GM21737 (cell line): ENCODE data around the gene GANC.
"Not testable (repeated sequence)": the region's sequence is repeated elsewhere in the genome, so short reads cannot be mapped to it uniquely, and the experiment has no call there.

Experiments used
- ATAC-seq: cut with Tn5 transposase; IDR thresholded peaks from one replicate; pipeline ENCODE4 v1.9.1; 2021; ENCODE audit warnings: mild to moderate bottlenecking, moderate library complexity; ENCODE audit not compliant: unreplicated experiment

Gene GANC

GRCh38 chr15:42283671-42284070 is 10.7 kb downstream of the GANC start:
- no peak for ATAC-seq

DNA sequence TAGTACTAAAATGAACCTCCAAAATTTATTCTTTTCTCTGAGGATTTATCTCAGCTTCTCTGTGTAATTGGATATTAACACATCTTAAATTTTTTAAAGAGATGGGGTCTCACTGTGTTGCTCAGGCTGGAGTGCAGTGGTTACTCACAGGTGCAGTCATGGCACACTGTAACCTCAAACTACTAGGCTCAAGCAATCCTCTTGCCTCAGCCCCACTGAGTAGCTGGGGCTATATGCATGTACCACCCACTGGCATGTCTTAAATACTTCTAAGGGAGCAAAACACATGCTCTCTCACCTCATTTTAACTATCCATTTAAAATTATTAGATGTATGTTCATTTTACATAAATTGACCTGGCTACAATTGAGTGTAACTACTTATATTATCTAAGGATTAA is 11.6 kb downstream of the GANC start:
- no peak for ATAC-seq

GRCh38 chr15:42285034-42285433 is 12.0 kb downstream of the GANC start:
- no peak for ATAC-seq

- ATAC-seq, result no peak
These were observed 13.5 kb downstream of the GANC start for GRCh38 chr15:42286445-42287029.

DNA sequence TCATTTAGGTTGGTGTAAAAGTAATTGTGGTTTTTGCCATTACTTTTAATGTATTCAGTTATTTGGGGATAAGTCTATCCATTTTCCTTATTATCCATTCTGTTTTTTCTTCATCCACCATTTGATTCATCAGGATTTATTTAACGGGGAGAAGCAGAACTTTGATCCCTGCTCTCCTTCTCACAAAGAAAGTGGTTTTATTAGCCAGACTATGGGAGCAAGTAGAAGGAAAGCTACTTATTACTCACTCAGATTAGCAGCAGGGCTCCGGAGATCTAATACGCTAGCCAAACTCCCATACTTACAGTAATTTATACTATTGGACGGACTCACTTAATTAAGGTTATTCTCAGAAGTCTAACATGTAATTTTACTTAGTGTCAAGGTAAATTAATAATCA is 14.9 kb downstream of the GANC start:
- no peak for ATAC-seq

- ATAC-seq, result no peak
These were observed 16.2 kb downstream of the GANC start for GRCh38 chr15:42289166-42289565.

DNA sequence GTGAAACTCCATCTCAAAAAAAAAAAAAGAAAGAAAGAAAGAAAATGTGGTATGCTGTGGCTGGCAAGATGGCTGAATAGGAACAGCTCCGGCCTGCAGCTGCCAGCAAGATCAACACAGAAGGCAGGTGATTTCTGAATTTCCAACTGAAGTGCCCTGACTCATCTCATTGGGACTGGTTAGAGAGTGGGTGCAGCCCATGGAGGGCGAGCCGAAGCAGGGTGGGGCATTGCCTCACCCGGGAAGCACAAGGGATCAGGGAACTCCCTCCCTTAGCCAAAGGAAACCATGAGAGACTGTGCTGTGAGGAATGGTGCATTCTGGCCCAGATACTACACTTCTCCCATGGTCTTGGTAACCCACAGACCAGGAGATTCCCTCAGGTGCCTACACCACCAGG is 28.0 kb downstream of the GANC start:
- ATAC-seq, result not testable (repeated sequence)

DNA sequence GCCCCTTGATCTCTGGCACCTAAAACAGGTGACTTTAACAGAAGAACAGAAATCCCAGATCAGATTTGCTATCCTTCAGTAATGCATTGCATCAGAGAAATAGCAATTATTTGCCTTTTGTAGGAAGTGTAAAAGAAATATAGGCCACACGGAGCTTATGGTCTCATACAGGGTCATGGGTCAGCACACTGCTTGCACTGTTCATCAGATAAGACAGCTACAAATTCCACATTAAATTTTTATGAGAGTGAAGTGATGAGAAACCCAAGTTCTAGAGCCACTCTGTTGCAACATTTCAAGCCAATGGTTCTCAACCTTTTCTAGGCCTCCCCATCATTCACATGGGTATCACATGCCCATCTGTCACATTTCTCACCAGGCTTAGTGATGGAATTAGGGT is 33.7 kb downstream of the GANC start:
- no peak for ATAC-seq

- no peak for ATAC-seq
These were observed 40.5 kb downstream of the GANC start for GRCh38 chr15:42313463-42313862.

DNA sequence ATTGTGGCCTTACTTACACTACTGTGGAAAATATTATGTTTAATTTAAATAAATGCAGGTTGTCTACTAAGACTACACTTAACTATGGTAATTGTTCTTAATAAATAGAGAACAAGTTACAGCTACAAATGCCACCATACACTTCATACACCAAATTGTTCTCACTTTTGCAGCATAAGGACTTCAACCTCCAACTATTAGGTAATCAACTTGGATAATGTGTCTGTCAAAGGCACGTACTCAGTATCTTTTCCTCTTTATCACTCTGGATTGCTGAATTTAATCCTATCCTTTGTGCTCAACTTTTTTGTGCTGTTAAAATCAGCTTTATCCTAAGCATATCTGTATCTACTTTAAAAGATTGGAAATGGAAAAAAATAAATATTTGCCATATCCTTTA is 41.8 kb downstream of the GANC start:
- ATAC-seq, result no peak

DNA sequence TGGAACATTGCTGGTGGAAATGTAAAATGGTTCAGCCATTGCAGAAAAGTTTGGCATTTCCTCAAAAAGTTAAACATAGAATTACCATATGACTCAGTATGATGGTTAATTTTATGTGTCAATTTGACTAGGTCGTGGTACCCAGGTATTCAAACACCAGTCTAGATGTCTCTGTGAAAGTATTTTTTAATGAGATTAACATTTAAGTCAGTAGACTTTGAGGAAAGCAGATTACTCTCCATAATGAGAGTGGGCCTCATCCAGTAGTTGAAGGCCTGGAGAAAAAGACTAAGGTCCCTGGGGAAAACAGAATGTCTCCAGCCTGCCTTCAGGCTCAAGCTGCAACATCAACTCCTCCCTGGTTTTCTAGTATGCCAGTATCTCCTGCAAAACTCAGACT is 42.5 kb downstream of the GANC start:
- no peak for ATAC-seq

GRCh38 chr15:42316282-42316805 is 43.3 kb downstream of the GANC start:
- not testable (repeated sequence) for ATAC-seq

DNA sequence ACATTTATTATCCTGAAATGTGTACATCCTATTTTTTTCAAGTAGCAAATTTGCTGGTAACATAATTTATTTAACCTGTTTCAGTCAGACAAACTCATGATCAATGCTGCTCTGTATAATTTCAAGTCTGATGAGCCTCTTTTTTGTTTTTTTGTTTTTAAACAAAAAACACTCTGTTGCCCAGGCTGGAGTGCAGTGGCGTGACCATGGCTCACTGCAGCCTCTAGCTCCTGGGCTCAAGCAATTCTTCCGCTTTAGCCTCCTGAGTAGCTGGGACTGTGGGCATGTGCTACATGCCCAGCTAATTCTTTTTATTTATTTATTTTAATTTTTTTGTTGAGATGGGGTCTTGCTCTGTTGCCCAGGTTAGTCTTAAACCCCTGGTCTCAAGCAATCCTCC is 46.2 kb downstream of the GANC start:
- no peak for ATAC-seq

DNA sequence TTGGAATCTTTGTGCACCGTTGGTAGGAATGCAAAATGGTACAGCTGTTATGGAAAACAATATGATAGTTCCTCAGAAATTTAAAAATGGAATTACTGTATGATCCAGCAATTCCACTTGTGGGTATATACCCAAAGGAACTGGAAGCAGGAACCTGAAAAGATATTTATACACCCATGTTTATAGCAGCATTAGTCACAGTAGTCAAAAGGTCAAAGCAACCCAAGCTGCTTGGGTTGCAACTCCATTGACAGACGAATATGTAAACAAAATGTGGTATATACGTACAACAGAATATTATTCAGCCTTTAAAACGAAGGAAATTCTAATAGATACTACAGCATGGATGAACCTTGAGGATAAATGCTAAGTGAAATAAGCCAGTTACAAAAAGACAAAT is 51.3 kb downstream of the GANC start:
- no peak for ATAC-seq

- no peak for ATAC-seq
These were observed 56.2 kb downstream of the GANC start for GRCh38 chr15:42329161-42329560.

GRCh38 chr15:42329992-42330391 is 57.0 kb downstream of the GANC start:
- no peak for ATAC-seq

DNA sequence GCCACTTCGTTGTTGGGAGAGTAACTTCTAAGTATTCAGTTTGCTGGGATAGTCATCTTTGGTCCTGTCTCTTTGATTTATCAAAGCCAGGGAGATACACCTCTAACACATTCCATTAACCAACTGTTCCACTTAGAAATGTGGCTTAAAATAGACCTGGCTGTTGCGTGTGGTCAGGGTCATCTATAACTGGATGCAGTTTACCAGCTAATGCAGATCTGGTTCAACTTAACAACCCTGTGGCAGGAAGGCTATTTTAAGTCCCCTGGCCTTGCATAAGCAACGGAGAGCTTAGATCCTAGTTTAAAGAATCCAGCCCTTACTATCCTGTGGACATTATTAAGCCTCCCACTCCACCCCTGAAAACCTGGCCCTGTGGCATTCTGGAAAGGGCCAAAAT is 58.2 kb downstream of the GANC start:
- no peak for ATAC-seq

- no peak for ATAC-seq
These were observed 59.3 kb downstream of the GANC start for GRCh38 chr15:42332331-42332730.

- no peak for ATAC-seq
These were observed 62.1 kb downstream of the GANC start for GRCh38 chr15:42335074-42335473.

GRCh38 chr15:42336650-42337049 is 63.6 kb downstream of the GANC start:
- not testable (repeated sequence) for ATAC-seq

DNA sequence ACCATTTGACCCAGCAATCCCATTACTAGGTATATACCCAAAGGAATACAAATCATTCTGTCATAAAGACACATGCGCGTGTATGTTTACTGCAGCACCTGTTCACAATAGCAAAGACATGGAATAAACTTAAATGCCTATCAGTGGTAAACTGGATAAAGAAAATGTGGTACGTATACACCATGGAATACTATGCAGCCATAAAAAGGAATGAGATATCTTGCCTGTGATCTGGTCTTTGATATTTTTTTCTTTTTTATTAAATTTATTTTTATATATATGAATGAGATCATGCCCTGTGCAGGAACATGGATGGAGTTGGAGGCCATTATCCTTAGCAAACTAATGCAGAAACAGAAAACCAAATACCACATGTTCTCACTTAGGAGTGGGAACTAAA is 64.1 kb downstream of the GANC start:
- ATAC-seq, result not testable (repeated sequence)

DNA sequence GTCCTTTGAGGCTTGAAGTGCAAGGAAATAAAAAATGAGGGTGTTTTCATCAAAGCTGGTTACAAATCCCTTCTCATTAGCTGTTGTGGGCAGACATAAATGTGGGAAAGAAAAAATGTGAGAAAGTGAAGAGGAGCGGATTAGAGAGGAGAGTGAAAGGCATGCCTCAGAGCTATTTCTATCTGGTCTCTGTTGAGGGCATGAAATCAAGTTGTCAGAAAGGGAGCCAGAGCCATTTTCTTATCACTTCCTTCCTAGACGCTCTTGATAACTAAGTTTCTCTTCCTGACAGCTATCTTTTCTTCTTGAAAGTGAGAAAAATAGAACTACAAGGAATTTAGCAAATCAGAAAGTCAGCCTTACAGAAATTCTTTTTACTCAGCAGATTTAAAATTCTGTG is 65.5 kb downstream of the GANC start:
- no peak for ATAC-seq

DNA sequence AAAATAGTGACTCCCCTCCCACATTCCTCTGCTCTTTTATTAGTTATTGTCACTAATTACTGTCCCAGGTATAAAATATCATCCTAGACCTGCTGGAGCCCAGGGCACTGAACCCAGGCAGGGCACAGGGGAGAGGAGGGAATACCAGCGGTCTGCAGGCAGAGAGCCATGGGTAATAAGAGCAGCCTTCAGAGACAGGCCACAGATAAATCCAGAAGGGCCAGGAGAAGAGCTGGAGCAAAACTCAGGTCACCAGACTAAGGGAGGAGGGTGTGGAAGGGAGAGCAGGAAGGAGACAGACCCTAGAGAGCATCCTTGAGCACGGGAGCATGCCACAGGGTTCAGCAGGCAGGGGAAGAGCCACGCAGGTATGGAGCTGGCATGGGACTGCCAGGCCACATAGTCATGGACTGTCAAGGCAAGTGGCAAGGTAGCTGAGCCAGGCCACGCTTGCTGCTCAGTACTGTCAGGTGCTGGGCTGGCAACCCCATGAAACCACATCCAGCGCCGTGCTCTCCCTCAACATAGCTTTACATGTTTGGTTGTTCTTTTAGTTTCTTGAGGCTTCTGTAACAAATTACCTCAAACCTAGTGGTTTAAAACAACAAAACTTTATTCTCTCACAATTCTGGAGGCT is 70.7 kb downstream of the GANC start:
- ATAC-seq, result no peak
